Immature natural killer cell (primary cell): ENCODE data around the gene ANKRA2. TPM values are rescaled to one million over a fixed set of nuclear protein-coding genes. Genes with fewer than 3 reads are reported as not detected.

Experiments used
- DNase-seq, 3 donors: peaks; one replicate each; pipeline ENCODE4 v3.0.0; 2022; ENCODE audit warnings: mixed read lengths in 1 of 3
- H3K27ac Mint-ChIP-seq, 6 donors: one replicate each; pipeline ENCODE4 v1.8.0; 2020; ENCODE audit warnings: mixed read lengths in 6 of 6, mild to moderate bottlenecking in 5 of 6, inconsistent platforms in 4 of 6, moderate library complexity in 3 of 6
- H3K27me3 Mint-ChIP-seq, 3 donors: one replicate each; pipeline ENCODE4 v1.8.0; 2020 to 2021; ENCODE audit warnings: low read depth in 3 of 3, mild to moderate bottlenecking in 3 of 3, mixed read lengths in 3 of 3, moderate library complexity in 3 of 3, inconsistent platforms in 1 of 3
- H3K36me3 Mint-ChIP-seq, 3 donors: one replicate each; pipeline ENCODE4 v1.8.0; 2020; ENCODE audit warnings: mixed read lengths in 3 of 3, inconsistent platforms in 2 of 3, mild to moderate bottlenecking in 2 of 3
- H3K4me1 Mint-ChIP-seq, 2 donors: one replicate each; pipeline ENCODE4 v1.8.0; 2020; ENCODE audit warnings: inconsistent platforms in 2 of 2, mild to moderate bottlenecking in 2 of 2, mixed read lengths in 2 of 2, moderate library complexity in 1 of 2
- H3K4me3 Mint-ChIP-seq, 5 donors: one replicate each; pipeline ENCODE4 v1.8.0; 2020; ENCODE audit warnings: mild to moderate bottlenecking in 5 of 5, mixed read lengths in 5 of 5, inconsistent platforms in 3 of 5, moderate library complexity in 3 of 5
- H3K9me3 Mint-ChIP-seq, 6 donors: one replicate each; pipeline ENCODE4 v1.8.0; 2020; ENCODE audit warnings: mild to moderate bottlenecking in 6 of 6, mixed read lengths in 6 of 6, inconsistent platforms in 4 of 6, moderate library complexity in 3 of 6
- polyA plus RNA-seq, 3 donors: library from polyadenylated mRNA; unstranded; fragments of 300-500 nt; fragmentation: Illumina TruSeq; gene quantifications; one replicate each; pipeline ENCODE4 v1.2.3, GENCODE V29; 2021

The ANKRA2 gene
- 10 to 100 TPM; 15.6 to 23.0 (median 16.5) TPM for polyA plus RNA-seq

GRCh38 chr5:73565139-73565968, at the start of gene ANKRA2, which contains the start of gene UTP15:
Gene ANKRA2 (minus strand): TSS chr5:73565639. CDS start chr5:73562881, 2,758 bp downstream.
Gene UTP15 (plus strand): TSS chr5:73565743. CDS start chr5:73567345, 1,602 bp downstream.
- peak within 1 kb of the TSS; percentile 96 to 100 (median 98) for H3K4me3 Mint-ChIP-seq
- peaks cover 5 to 8% (median 8%) of the 10 kb centered on the region in 3 donors for H3K27me3 Mint-ChIP-seq
- H3K36me3 Mint-ChIP-seq = peaks cover 8 to 17% (median 16%) of the 10 kb centered on the region in 3 donors
- DNase-seq = peak; percentile 98
- no peaks in the 10 kb centered on the region for H3K9me3 Mint-ChIP-seq
- H3K27ac Mint-ChIP-seq = peak within 1 kb of the TSS; percentile 96 to 100 (median 99)
- H3K4me1 Mint-ChIP-seq = peaks cover 45 to 64% of the 10 kb centered on the region in 2 donors

GRCh38 chr5:73615085-73615484, 49.6 kb upstream of the ANKRA2 start:
- Mint-ChIP-seq H3K36me3 (no peaks in the 10 kb centered on the region), H3K4me3 (no peak overlapping the region), H3K9me3 (no peaks in the 10 kb centered on the region), H3K27ac (no peak overlapping the region), H3K4me1 (no peaks in the 10 kb centered on the region), H3K27me3 (peaks cover 4 to 6% (median 6%) of the 10 kb centered on the region in 3 donors)
- no peak for DNase-seq

GRCh38 chr5:73612799-73613198, 47.4 kb upstream of the ANKRA2 start:
- peaks cover 2 to 7% (median 3%) of the 10 kb centered on the region in 3 donors for H3K27me3 Mint-ChIP-seq
- H3K9me3 Mint-ChIP-seq = no peaks in the 10 kb centered on the region
- H3K4me3 Mint-ChIP-seq = no peak overlapping the region
- H3K36me3 Mint-ChIP-seq = no peaks in the 10 kb centered on the region
- no peak for DNase-seq
- no peaks in the 10 kb centered on the region for H3K4me1 Mint-ChIP-seq
- no peak overlapping the region for H3K27ac Mint-ChIP-seq

- H3K9me3 Mint-ChIP-seq = no peaks in the 10 kb centered on the region
- no peak for DNase-seq
- peaks cover 11 to 13% of the 10 kb centered on the region in 2 donors for H3K4me1 Mint-ChIP-seq
- H3K4me3 Mint-ChIP-seq = no peak overlapping the region
- peak overlapping the region in 1 of 6 donors; percentile 15 for H3K27ac Mint-ChIP-seq
- H3K27me3 Mint-ChIP-seq = peaks cover 0 to 8% (median 3%) of the 10 kb centered on the region in 3 donors
- no peaks in the 10 kb centered on the region for H3K36me3 Mint-ChIP-seq
Observed at GRCh38 chr5:73607228-73607627, 41.8 kb upstream of the ANKRA2 start.

GRCh38 chr5:73606206-73606753, 40.8 kb upstream of the ANKRA2 start:
- Mint-ChIP-seq H3K36me3 (peaks cover 0 to 3% (median 0%) of the 10 kb centered on the region in 3 donors), H3K4me1 (peaks cover 11 to 13% of the 10 kb centered on the region in 2 donors), H3K27me3 (peaks cover 0 to 8% (median 3%) of the 10 kb centered on the region in 3 donors), H3K4me3 (no peak overlapping the region), H3K9me3 (peaks cover 0 to 6% (median 0%) of the 10 kb centered on the region in 6 donors), H3K27ac (no peak overlapping the region)
- no peak for DNase-seq

GRCh38 chr5:73605223-73606087, 40.0 kb upstream of the ANKRA2 start:
- Mint-ChIP-seq H3K9me3 (peaks cover 0 to 6% (median 0%) of the 10 kb centered on the region in 6 donors), H3K27ac (peak overlapping the region in 4 of 6 donors; percentile 8 to 66 (median 32)), H3K4me1 (peaks cover 11 to 13% of the 10 kb centered on the region in 2 donors), H3K36me3 (peaks cover 0 to 3% (median 0%) of the 10 kb centered on the region in 3 donors), H3K27me3 (peaks cover 0 to 3% (median 2%) of the 10 kb centered on the region in 3 donors), H3K4me3 (no peak overlapping the region)
- no peak for DNase-seq

GRCh38 chr5:73603998-73604397, 38.6 kb upstream of the ANKRA2 start:
- Mint-ChIP-seq H3K36me3 (peaks cover 0 to 3% (median 0%) of the 10 kb centered on the region in 3 donors), H3K4me1 (peaks cover 11 to 13% of the 10 kb centered on the region in 2 donors), H3K9me3 (peaks cover 0 to 6% (median 0%) of the 10 kb centered on the region in 6 donors), H3K4me3 (peak overlapping the region; percentile 1 to 78 (median 44)), H3K27ac (peak overlapping the region in 4 of 6 donors; percentile 27 to 89 (median 48)), H3K27me3 (peaks cover 0 to 3% (median 2%) of the 10 kb centered on the region in 3 donors)
- peak in 2 of 3 donors; percentile 7 to 39 for DNase-seq

GRCh38 chr5:73599380-73599779, 33.9 kb upstream of the ANKRA2 start:
- DNase-seq = no peak
- Mint-ChIP-seq H3K27me3 (peaks cover 0 to 2% (median 0%) of the 10 kb centered on the region in 3 donors), H3K27ac (no peak overlapping the region), H3K4me3 (no peak overlapping the region), H3K9me3 (peaks cover 0 to 6% (median 0%) of the 10 kb centered on the region in 6 donors), H3K36me3 (peaks cover 0 to 3% (median 0%) of the 10 kb centered on the region in 3 donors), H3K4me1 (peaks cover 8 to 11% of the 10 kb centered on the region in 2 donors)

- Mint-ChIP-seq H3K27me3 (peaks cover 0 to 2% (median 0%) of the 10 kb centered on the region in 3 donors), H3K4me3 (no peak overlapping the region), H3K9me3 (peaks cover 0 to 4% (median 0%) of the 10 kb centered on the region in 6 donors), H3K4me1 (no peaks in the 10 kb centered on the region), H3K27ac (no peak overlapping the region), H3K36me3 (peaks cover 0 to 2% (median 0%) of the 10 kb centered on the region in 3 donors)
- no peak for DNase-seq
Observed at GRCh38 chr5:73596705-73597328, 31.4 kb upstream of the ANKRA2 start.

GRCh38 chr5:73592551-73592950, 27.1 kb upstream of the ANKRA2 start:
- Mint-ChIP-seq H3K9me3 (no peaks in the 10 kb centered on the region), H3K4me3 (no peak overlapping the region), H3K27ac (no peak overlapping the region), H3K36me3 (no peaks in the 10 kb centered on the region), H3K4me1 (no peaks in the 10 kb centered on the region), H3K27me3 (peaks cover 0 to 2% (median 2%) of the 10 kb centered on the region in 3 donors)
- DNase-seq = no peak

- Mint-ChIP-seq H3K27ac (no peak overlapping the region), H3K4me1 (no peaks in the 10 kb centered on the region), H3K36me3 (no peaks in the 10 kb centered on the region), H3K27me3 (peaks cover 0 to 2% (median 2%) of the 10 kb centered on the region in 3 donors), H3K4me3 (no peak overlapping the region), H3K9me3 (no peaks in the 10 kb centered on the region)
- DNase-seq = no peak
Observed at GRCh38 chr5:73591698-73592501, 26.5 kb upstream of the ANKRA2 start.

GRCh38 chr5:73591102-73591695, 25.8 kb upstream of the ANKRA2 start:
- H3K27ac Mint-ChIP-seq = no peak overlapping the region
- no peaks in the 10 kb centered on the region for H3K4me1 Mint-ChIP-seq
- peaks cover 0 to 2% (median 2%) of the 10 kb centered on the region in 3 donors for H3K27me3 Mint-ChIP-seq
- H3K36me3 Mint-ChIP-seq = no peaks in the 10 kb centered on the region
- H3K9me3 Mint-ChIP-seq = no peaks in the 10 kb centered on the region
- no peak overlapping the region for H3K4me3 Mint-ChIP-seq
- peak; percentile 66 to 74 (median 67) for DNase-seq
